ENCODE results near the gene KCNQ5. TPM values are rescaled to one million over a fixed set of nuclear protein-coding genes. Genes with fewer than 3 reads are reported as not detected.

Gene KCNQ5
- polyA plus RNA-seq, 1 donor (not counting 4 experiments of a cell fraction or from before 2014, with no cell fraction given), result 3.4 TPM

DNA sequence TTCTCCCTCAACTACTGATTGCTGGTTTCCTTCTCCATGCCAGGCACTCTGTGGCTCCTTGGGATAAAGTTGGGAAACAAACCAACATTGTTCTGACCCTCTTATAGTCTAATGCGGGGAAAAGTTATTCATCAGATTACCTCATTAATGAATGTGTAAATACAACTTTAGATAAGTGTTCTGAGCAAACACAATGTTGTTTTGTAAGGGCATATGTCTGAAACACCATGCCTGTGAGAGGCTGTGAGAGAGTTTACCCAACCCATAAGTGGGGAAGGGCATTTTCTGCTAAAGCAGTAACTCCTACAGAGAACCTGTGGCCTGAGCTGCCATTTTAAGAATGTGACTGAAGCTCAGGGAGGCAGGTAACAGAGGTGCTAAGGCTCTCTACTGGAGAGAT is 319.9 kb downstream of the KCNQ5 start:
- no peak overlapping the region for H3K4me3 ChIP-seq (ENCODE audit: control insufficient read depth in 2 of 3, extremely low read depth in 1 of 3, insufficient read depth in 2 of 3, low read depth in 1 of 3, low read length in 3 of 3)
- FAIRE-seq (no peak), DNase-seq (ENCODE audit: low read depth, low spot score) (no peak)
- H3K4me2 ChIP-seq (ENCODE audit: control insufficient read depth, extremely low read depth, insufficient read depth, low read depth, low read length), result no peak overlapping the region
- H3K9me3 ChIP-seq (ENCODE audit: control insufficient read depth, low read depth, low read length), result no peaks in the 10 kb centered on the region
- no peaks in the 10 kb centered on the region for H3K4me1 ChIP-seq (ENCODE audit: control insufficient read depth, extremely low read depth, insufficient read depth, low read length)
- H3K79me2 ChIP-seq (ENCODE audit: control insufficient read depth, insufficient read depth, low read length), result no peaks in the 10 kb centered on the region
- no peak overlapping the region for H3K27ac ChIP-seq (ENCODE audit: control insufficient read depth, insufficient read depth, low read length)
- no peak for TF ChIP-seq EZH2 (IDR thresholded peaks at IDR 0.05; ENCODE audit: low read length)
- TF ChIP-seq, protein P1, sequence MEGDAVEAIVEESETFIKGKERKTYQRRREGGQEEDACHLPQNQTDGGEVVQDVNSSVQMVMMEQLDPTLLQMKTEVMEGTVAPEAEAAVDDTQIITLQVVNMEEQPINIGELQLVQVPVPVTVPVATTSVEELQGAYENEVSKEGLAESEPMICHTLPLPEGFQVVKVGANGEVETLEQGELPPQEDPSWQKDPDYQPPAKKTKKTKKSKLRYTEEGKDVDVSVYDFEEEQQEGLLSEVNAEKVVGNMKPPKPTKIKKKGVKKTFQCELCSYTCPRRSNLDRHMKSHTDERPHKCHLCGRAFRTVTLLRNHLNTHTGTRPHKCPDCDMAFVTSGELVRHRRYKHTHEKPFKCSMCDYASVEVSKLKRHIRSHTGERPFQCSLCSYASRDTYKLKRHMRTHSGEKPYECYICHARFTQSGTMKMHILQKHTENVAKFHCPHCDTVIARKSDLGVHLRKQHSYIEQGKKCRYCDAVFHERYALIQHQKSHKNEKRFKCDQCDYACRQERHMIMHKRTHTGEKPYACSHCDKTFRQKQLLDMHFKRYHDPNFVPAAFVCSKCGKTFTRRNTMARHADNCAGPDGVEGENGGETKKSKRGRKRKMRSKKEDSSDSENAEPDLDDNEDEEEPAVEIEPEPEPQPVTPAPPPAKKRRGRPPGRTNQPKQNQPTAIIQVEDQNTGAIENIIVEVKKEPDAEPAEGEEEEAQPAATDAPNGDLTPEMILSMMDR (optimal IDR thresholded peaks at IDR 0.05 in 1 of 3, IDR thresholded peaks at IDR 0.05 in 1 of 3, conservative IDR thresholded peaks at IDR 0.05 in 1 of 3; ENCODE audit: extremely low read depth in 1 of 3, insufficient read depth in 2 of 3, low read length in 3 of 3), result no peak
- dilution Hi-C loops (cut with MboI; ENCODE audit: extremely low pct_ligation_motif_present, low sequenced_read_pairs), result no loop called here
- no peaks in the 10 kb centered on the region for H3K9me1 ChIP-seq (ENCODE audit: control insufficient read depth, extremely low read depth, insufficient read depth, low read length)
- H2AFZ ChIP-seq (ENCODE audit: control insufficient read depth, low read length), result no peak overlapping the region
- H3K27me3 ChIP-seq (ENCODE audit: control insufficient read depth, extremely low read depth, insufficient read depth, low read length), result no peaks in the 10 kb centered on the region
- H3K36me3 ChIP-seq (ENCODE audit: control insufficient read depth in 2 of 2, extremely low read depth in 1 of 2, insufficient read depth in 2 of 2, low read length in 2 of 2), result no peaks in the 10 kb centered on the region
- no peak overlapping the region for H3K9ac ChIP-seq (ENCODE audit: control insufficient read depth, extremely low read depth, insufficient read depth, low read length)
- no peaks in the 10 kb centered on the region for H4K20me1 ChIP-seq (ENCODE audit: control insufficient read depth, extremely low read depth, insufficient read depth, low read length)

DNA sequence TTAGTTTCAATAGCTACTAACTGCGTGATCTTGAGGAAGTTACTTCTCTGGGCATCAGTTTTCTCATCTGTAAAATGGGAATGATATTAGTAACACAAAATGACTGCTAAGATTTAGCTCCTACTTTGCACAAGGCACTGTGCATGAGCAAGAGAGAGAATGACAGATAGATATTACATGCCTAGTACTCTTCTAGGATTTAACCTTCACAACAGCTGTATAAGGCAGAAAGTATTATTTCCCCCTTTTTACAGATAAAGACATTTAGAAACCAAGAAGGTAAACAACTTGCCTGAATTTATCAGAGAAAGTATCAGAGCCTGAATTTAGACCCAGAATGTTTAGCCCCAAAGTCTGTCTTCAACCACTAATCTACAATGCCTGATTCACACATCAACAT is 321.8 kb downstream of the KCNQ5 start:
- Histone ChIP-seq H3K4me1 (ENCODE audit: control insufficient read depth, extremely low read depth, insufficient read depth, low read length) (no peaks in the 10 kb centered on the region), H3K36me3 (ENCODE audit: control insufficient read depth in 2 of 2, extremely low read depth in 1 of 2, insufficient read depth in 2 of 2, low read length in 2 of 2) (no peaks in the 10 kb centered on the region), H3K27me3 (ENCODE audit: control insufficient read depth, extremely low read depth, insufficient read depth, low read length) (no peaks in the 10 kb centered on the region), H3K4me3 (ENCODE audit: control insufficient read depth in 2 of 3, extremely low read depth in 1 of 3, insufficient read depth in 2 of 3, low read depth in 1 of 3, low read length in 3 of 3) (no peak overlapping the region), H4K20me1 (ENCODE audit: control insufficient read depth, extremely low read depth, insufficient read depth, low read length) (no peaks in the 10 kb centered on the region), H3K9me3 (ENCODE audit: control insufficient read depth, low read depth, low read length) (no peaks in the 10 kb centered on the region), H3K4me2 (ENCODE audit: control insufficient read depth, extremely low read depth, insufficient read depth, low read depth, low read length) (no peak overlapping the region), H3K9ac (ENCODE audit: control insufficient read depth, extremely low read depth, insufficient read depth, low read length) (no peak overlapping the region), H3K9me1 (ENCODE audit: control insufficient read depth, extremely low read depth, insufficient read depth, low read length) (no peaks in the 10 kb centered on the region), H3K79me2 (ENCODE audit: control insufficient read depth, insufficient read depth, low read length) (no peaks in the 10 kb centered on the region), H2AFZ (ENCODE audit: control insufficient read depth, low read length) (no peak overlapping the region), H3K27ac (ENCODE audit: control insufficient read depth, insufficient read depth, low read length) (no peak overlapping the region)
- no peak for FAIRE-seq
- TF ChIP-seq, protein P1 (optimal IDR thresholded peaks at IDR 0.05 in 1 of 3, IDR thresholded peaks at IDR 0.05 in 1 of 3, conservative IDR thresholded peaks at IDR 0.05 in 1 of 3; ENCODE audit: extremely low read depth in 1 of 3, insufficient read depth in 2 of 3, low read length in 3 of 3), result no peak
- no peak for TF ChIP-seq EZH2 (IDR thresholded peaks at IDR 0.05; ENCODE audit: low read length)
- DNase-seq (ENCODE audit: low read depth, low spot score), result no peak
- dilution Hi-C loops (cut with MboI; ENCODE audit: extremely low pct_ligation_motif_present, low sequenced_read_pairs), result no loop called here

Measured in keratinocyte (primary cell).